ENCODE results near the gene USP33. TPM values are rescaled to one million over a fixed set of nuclear protein-coding genes. Genes with fewer than 3 reads are reported as not detected.
A peak's percentile ranks its signal among the peaks of the same experiment; 100 is the strongest.

The USP33 gene
- total and polyA plus RNA-seq, 10 of the 15 experiments (the other 5 are each of a cell fraction or from before 2014, with no cell fraction given), result 13.1 to 49.9 (median 32.2) TPM

GRCh38 chr1:77673030-77673429, 86.6 kb downstream of the USP33 start (continued):
- TF ChIP-seq TCF3 (IDR thresholded peaks at IDR 0.05; ENCODE audit: borderline replicate concordance, insufficient read depth, low read depth, low read length) (no peak), NRF1 (conservative IDR thresholded peaks at IDR 0.05; ENCODE audit: low read depth, low read length) (no peak), YBX1 (IDR thresholded peaks at IDR 0.05) (no peak), POLR2AphosphoS2 (IDR thresholded peaks at IDR 0.05; ENCODE audit: low read depth, low read length) (no peak), IKZF1 (conservative IDR thresholded peaks at IDR 0.05) (no peak), BRCA1 (IDR thresholded peaks at IDR 0.05; ENCODE audit: low read depth, low read length) (no peak), ZBTB4 (CRISPR knock-in tag; IDR thresholded peaks at IDR 0.05) (no peak), SREBF2 (IDR thresholded peaks at IDR 0.05; ENCODE audit: low read length) (no peak), SIN3A (IDR thresholded peaks at IDR 0.05; ENCODE audit: low read depth, low read length) (no peak), MTA2 (IDR thresholded peaks at IDR 0.05; ENCODE audit: low read depth) (no peak)

- Histone ChIP-seq H3K4me1 (ENCODE audit: control insufficient read depth, insufficient read depth, low read length) (peaks cover 25% of the 10 kb centered on the region), H4K20me1 (ENCODE audit: control insufficient read depth, insufficient read depth) (no peaks in the 10 kb centered on the region), H3K4me3 (peak overlapping the region; percentile 60), H3K36me3 (ENCODE audit: control insufficient read depth in 2 of 2, insufficient read depth in 2 of 2, low read length in 1 of 2) (peaks cover 0 to 3% of the 10 kb centered on the region in 2 experiments; a peak in 1 of 4 replicates), H3K9me3 (replicated peaks; ENCODE audit: control insufficient read depth, insufficient read depth, low read length) (no peaks in the 10 kb centered on the region), H3K27ac (ENCODE audit: control insufficient read depth, insufficient read depth) (peak overlapping the region; percentile 82), H3K79me2 (ENCODE audit: control insufficient read depth, insufficient read depth, low read length) (peaks cover 97% of the 10 kb centered on the region), H2AFZ (ENCODE audit: control insufficient read depth, low read depth, low read length) (no peak overlapping the region), H3K9ac (ENCODE audit: control insufficient read depth, insufficient read depth, low read length) (peak overlapping the region; percentile 15; the same call in 1 of the 2 replicates), H3K4me2 (ENCODE audit: control insufficient read depth, insufficient read depth) (peak overlapping the region; percentile 97), H3K27me3 (replicated peaks in 1 of 2; ENCODE audit: control insufficient read depth in 2 of 2, insufficient read depth in 2 of 2, low read length in 1 of 2) (no peaks in the 10 kb centered on the region)
- 21% methylated on average over 2 of the region's 2 CpGs for WGBS (ENCODE audit: insufficient coverage, insufficient replicate concordance, low lambda C conversion rate, missing lambda C conversion rate)
- POLR2A ChIA-PET, result interaction anchor here (1.0 to 2.2 kb wide), 3 partner anchors 9 to 12 kb away, joined by 5 to 8 read pairs (median 7); partner anchors contain the start of gene ZZZ3
- BruUV-seq (replicated peaks), result no TSS peak
- DNase-seq (ENCODE audit: low read depth, low spot score) (no peak), ATAC-seq (peak; percentile 66), FAIRE-seq (no peak)
- TF ChIP-seq ZNF217 (IDR thresholded peaks at IDR 0.05) (0 out of 2 replicates have a peak, but pooled peaks have one; percentile 17), BCL11A (IDR thresholded peaks at IDR 0.05; ENCODE audit: low read depth, low read length) (no peak), PKNOX1 (IDR thresholded peaks at IDR 0.05) (peak; percentile 15; the same call in 1 of the 2 replicates)
- RAD21 ChIA-PET (ENCODE audit: unreplicated experiment), result no interaction called here
- CTCF ChIA-PET, result interaction anchor here (0.6 to 1.6 kb wide), 2 partner anchors 11 to 19 kb away, joined by 3 to 5 read pairs; partner anchors contain the start of gene ZZZ3
- intact Hi-C loops (cut with micrococcal nuclease; ENCODE audit: unreplicated experiment), result loop anchor here (5.0 kb wide), 1 partner anchor 955 kb away; no protein-coding TSS in a partner anchor
- SMC1A ChIA-PET (ENCODE audit: uncharacterized antibody, unreplicated experiment), result interaction anchor here (0.8 to 2.0 kb wide), 5 partner anchors 9 to 60 kb away, joined by 3 to 7 read pairs (median 4); no protein-coding TSS in a partner anchor
- in situ Hi-C loops (cut with MboI), result no loop called here
These were observed 87.3 kb downstream of the USP33 start for GRCh38 chr1:77672374-77672773.

All from GM12878 (cell line).